Measurements from ENCODE around the gene SPTBN4. TPM values are rescaled to one million over a fixed set of nuclear protein-coding genes. Genes with fewer than 3 reads are reported as not detected.
"Not testable (repeated sequence)": the region's sequence is repeated elsewhere in the genome, so short reads cannot be mapped to it uniquely, and the experiment has no call there.

The SPTBN4 gene
- total RNA-seq = 0.22 TPM in 1 of 2 replicates, not detected in the other

DNA sequence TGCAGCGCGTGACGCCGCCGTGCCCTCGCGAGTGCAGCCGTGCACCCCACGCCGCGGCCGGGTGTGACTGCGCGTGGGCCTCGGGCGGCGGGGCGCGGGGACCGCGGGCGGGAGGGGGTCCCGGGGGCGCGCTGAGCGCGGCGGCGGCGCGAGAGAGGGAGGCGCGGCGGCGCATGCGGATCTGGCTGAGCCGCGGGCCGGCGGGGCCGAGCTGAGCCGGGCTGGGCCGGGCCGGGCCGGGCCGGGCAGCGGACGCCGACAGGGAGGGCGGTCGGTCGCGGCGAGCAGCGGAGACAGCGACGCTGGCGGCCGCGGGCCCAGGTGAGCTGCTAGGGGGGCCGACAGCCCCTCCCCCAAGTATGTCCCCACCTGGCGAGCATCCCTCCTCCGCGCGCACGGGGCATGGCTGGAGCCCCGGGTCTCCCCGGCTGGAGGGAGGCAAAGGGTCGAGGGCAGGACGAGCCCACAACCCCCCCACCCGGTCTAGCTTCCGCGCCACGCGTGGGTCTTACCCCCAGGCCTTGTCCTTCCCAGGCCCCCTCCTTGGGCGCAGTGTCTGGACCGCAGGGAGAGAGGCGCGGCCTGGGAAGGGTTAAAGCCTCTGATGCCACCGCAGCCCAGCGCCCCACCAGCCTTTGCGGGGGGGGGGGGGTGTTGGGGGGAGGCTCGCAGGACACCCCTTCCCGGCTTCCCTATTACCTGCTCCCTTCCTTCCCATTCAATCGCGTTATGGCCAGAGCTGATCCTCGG lies at the start of gene SPTBN4:
SPTBN4 (plus strand) TSS at position 17 of the 750 bp plus-strand sequence. CDS start 5,621 bp downstream, outside the sequence.
- DNase-seq (ENCODE audit: low read depth in 2 of 2) = no peak

DNA sequence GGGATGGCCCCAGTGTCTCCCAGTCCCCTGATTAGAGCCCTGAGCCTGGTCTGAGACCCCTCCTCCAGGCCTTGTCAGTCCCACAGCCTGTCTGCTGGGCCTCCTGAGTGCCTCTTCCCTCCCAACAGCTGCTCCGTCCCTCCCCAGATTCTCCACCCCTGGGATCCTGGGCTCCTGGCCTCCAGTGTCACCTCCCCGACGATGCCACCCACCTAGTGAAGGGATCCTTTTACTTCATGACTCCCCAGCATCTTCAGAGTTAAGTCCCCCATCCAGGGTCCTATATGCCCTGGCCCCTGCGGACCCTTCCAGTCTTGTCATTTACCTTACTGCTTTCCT lies 49.2 kb upstream of the SPTBN4 start:
- no peak for DNase-seq (ENCODE audit: low read depth in 2 of 2)

DNA sequence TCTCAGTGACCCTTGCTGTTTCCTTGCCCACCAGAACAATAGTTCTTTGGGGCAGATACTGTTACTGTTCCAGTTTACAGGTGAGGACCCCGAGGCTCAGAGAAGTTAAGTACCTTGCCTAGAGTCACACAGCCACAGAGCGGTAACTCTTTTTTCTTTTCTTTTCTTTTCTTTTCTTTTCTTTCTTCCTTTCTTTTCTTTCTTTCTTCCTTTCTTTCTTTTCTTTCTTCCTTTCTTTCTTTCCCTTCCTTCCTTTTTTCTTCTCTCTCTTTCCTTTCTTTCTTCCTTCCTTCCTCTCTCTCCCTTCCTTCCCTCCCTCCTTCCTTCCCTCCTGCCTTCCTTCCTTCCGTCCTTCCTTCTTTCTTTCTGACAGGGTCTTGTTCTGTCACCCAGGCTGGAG lies 48.8 kb upstream of the SPTBN4 start:
- no peak for DNase-seq (ENCODE audit: low read depth in 2 of 2)

DNA sequence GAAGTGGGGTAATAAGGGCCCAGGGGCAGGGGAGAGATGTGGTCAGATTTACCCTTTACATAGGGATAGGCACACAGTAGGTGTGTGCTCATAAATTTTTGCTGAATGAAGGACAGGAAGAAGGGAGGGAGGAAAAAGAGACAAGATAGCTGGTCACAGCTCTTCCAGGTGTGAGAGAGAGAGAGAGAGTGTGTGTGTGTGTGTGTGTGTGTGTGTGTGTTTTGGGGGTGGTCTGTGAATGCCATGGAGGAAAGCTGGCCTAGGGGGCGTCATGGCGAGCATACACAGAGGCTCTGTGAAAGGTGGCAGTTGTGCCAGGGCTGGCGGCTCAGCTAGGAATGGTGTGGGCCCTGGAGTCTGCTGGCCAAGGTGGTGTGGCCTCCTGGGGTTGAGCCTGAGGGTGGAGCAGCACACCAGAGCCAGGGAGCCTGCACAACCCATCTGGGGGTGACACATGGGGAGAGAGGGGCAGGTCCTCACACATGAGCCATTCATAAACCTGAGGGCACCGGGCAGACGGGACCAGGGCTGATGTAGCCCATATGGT lies 47.7 kb upstream of the SPTBN4 start:
- DNase-seq (ENCODE audit: low read depth in 2 of 2) = no peak

DNA sequence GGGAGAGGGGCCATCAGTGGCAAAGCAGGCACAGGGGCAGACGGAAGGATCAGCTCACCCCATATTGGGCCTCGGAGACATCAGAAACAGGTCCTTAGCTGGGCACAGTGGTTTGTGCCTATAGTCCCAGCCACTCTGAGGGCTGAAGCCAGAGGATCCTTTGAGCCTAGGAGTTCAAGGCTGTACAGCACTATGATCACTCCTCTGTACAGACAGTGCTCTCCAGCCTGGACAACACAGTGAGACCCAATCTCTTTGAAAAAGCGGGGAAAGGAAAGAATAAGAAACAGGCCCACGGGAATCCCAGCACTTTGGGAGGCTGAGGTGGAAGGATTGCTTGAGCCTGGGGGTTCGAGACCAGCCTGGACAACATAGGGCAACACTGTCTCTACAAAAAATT lies 47.0 kb upstream of the SPTBN4 start:
- DNase-seq (ENCODE audit: low read depth in 2 of 2) = no peak

DNA sequence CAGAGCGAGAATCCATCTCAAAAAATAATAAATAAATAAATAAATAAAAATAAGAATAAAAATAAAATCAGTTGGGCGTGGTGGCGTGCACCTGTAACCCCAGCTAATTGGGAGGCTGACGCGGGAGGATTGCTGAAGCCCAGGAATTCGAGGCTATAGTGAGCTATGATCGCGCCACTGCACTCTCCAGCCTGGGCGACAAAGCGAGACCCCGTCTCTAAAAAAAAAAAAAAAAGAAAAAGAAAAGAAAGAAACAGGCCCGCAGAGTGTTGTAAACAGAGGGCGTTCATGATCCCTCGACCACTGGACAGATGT lies 46.4 kb upstream of the SPTBN4 start:
- DNase-seq (ENCODE audit: low read depth in 2 of 2) = no peak

DNA sequence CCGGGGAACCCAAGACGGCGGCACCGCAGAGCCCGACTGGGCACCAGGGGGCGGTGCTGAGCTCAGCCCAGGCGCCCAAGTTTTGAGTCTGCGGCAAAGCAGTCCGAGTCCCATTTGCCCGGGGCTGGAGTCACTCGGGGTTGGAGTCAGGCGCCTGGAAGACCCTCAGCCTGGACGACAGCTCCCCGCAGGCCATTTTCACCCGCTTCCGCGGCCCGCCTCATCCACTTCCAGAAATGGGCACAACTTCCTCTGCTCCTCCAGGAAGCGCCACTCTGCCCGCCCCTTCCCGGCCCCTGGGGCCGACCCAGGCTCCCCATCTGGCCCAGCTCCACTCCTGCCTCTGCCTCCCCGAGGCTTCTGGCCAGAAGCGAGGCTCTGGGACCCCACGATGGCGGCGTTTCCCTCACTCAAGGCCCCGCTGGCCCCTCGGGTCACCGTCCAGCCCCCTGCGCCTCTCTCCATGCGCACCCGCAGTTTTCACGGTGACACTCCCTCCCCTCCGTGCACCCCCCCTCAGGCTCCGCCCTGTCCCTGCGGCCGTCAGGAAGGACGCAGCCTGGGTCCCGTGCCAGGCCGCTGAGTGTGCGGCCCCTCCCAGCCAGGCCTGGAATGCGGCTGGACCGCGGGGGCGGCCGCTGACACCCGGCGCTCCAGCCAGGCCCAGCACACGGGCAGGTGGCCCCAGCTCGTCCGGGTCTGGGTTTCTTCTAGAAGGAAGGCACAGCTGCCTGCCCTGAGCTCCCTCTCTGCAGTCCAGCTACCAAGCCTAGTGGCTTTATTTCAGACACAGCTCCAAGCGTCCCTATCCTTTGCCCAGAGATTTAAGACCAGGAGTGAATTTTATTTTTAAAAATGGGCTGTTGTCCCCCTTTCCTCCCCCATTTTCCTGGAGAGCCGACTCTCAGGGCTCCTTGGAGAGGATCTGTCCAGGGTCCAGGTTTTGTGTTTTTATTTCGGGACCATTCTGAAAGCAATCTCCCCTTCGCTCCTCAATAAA lies 45.7 kb upstream of the SPTBN4 start:
- DNase-seq (ENCODE audit: low read depth in 2 of 2) = peak; percentile 90 to 97

DNA sequence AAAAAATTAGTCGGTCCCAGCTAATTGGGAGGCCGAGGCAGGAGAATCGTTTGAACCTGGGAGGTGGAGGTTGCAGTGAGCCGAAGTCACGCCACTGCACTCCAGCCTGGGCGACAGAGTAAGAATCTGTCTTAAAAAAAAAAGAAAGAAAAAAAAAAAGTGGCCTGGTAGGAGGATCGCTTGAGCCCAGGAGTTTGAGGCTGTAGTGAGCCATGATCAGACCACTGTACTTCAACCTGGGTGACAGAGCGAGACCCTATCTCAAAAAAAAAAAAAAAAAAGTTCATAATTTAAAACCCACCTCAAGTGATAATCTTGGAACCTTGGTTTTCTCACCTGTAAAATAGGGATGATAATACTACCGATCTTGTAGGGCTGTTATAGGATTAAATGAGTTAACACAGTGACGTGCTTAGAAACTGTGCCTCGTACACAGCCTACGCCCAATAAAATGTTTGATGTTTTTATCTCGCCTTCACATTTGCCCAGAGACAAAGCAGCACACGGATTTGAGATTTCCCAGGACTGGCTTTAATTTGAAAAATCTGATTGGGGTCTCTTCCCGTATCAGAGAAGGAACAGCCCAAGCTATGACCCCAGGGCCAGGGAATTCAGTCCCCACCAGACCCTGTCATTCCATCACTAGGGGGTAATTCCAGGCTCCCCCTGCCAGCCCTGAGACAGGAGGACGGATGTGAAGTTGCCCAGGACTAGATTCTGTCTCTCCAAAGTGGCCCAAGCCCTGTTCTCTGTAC lies 44.6 kb upstream of the SPTBN4 start:
- no peak for DNase-seq (ENCODE audit: low read depth in 2 of 2)

DNA sequence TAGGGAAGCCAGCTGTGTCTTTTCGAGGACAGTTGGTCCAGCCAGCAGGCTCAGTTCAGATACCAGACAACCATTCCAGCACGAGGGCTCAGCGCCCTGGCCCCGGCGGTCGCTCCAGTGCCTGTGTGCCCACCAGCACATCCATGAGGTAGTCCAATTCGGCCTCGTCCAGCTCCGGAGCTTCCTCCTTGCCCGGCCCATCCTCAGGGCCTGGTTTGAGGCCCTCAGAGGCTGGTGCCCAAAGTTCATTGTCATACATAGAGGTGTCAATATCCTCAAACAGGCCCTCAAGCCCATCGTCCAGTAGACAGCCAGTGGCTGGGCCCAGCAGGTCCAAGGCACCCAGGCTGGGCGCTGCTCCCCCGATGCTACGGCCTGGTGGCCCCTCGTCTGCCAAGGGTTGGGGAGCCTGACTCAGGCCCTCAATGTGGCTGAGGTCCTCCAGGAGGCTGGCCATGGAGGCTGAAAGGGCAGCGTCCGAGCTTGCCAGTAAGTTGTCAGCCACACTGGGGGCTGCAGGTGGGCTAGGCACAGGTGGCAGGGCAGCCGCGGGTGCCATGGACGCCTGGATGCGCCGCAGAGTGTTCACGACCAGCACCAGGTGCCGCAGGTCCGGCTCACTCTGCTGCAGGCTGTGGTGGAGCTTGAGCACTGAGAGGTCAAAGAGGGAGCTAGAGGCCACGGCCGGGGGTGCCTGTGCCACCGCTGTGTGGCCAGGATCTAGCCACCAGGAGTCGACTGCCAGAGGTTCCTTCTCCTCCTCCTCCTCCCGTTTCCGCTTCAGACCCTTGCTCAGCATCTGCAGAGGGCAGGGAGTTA lies 43.8 kb upstream of the SPTBN4 start:
- no peak for DNase-seq (ENCODE audit: low read depth in 2 of 2)

DNA sequence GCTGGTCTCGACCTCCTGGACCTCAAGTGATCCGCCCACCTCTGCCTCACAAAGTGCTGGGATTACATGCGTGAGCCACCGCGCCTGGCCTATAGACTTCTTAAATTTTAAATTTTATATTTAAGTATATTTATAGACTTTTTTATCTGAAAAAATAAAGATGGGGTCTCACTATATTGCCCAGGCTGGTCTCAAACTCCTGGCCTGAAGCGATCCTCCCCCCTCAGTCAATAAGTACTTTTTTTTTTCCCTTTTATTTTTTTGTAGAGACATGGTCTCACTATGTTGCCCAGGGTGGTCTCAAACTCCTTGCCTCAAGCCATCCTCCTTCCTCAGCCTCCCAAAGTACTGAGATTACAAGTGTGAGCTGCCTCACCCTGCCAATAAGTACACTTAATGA lies 42.9 kb upstream of the SPTBN4 start:
- DNase-seq (ENCODE audit: low read depth in 2 of 2) = no peak

DNA sequence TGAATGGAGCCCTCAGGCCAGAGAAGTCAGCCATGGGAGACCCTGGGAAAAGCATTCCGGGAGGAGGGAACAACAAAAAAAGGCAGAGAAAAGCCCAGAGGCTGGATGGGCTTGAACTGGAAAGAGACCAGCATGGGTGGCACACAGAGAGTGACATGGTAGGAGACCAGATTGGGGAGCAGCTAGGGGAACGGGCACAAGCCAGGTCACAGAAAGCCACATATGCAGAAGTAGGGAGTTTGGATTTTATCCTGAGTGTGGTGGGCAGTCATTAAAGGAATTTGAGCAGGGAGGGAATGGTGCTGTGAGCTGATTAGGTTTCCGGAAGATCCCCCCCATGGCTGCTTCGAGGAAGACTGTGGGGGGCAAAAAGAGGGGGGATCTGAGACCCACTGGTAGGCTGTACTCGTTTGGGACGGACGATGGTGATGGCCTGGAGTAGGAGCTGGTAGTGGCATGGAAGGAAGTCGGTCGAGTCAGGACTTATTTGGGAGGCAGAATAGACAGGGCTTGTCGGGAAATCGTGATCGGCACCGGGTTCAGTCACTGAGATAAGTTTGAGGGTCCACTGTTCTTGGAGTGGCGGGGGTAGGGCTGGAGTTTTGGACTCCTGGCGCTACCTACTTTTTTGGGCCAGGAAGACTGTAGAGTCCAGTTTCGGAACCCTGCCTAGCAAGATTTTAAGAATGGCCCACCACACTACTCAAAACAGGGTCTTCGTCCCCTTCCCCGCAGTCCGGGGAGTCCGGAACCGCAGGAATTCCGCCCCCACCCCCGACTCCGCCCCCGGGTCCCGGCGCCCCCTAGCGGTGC lies 42.0 kb upstream of the SPTBN4 start:
- peak; percentile 31 to 44 for DNase-seq (ENCODE audit: low read depth in 2 of 2)

DNA sequence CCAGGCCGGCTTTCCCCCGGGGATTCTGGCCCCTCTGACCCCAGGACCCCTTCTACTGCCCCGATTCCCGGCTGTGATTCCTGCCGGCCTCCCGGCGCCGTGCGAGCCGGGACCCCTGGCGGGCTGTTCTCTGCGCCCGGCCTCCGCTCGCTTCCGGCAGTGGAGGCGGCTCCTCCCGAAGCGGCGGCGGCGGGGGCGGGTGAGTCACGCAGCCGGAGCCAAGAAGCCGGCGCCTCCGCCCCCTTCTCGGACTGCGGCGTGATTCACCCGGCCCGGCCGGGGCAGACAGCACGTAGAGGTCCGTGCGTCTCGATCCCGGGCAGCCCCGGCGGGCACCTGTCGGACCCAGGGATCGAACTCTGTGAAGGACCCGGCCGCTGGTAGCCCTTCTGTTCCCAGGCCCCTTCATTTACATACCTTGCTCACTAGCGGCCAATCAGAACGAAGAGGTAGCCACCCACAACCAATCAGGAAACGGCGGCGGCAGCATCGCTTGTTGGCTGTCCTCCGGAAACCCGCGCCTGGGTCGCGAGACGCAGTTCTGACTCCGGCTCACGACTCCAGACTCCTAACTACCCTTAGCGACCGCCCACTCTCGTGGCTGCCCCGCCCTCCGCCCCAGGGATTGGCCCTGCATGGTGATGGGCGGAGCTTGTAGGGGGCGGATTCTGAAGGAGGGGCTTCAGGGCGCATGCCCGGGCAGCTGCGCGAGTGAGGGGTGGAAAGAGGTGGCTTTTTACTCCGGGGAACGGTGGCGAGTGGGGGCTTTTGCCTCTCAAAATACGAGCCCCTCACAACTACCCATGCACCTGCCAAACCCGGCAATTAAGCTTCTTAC lies 41.1 kb upstream of the SPTBN4 start, which contains the start of gene SERTAD1:
SERTAD1 (minus strand) TSS at position 543 of the 838 bp plus-strand sequence. CDS start 2,446 bp downstream, outside the sequence.
- DNase-seq (ENCODE audit: low read depth in 2 of 2) = peak; percentile 100

DNA sequence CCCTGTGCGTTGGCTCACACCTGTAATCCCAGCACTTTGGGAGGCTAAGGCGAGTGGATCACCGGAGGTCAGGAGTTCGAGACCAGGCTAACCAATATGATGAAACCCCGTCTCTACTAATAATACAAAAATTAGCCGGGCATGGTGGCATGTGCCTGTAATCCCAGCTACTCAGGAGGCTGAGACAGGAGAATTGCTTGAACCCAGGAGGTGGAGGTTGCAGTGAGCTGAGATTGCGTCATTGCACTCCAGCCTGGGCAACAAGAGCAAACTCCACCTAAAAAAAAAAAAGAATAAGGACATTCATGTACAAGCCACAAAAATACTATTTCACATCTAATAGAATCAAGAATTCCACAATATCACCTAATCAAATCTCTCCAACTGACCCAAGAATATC lies 38.6 kb upstream of the SPTBN4 start:
- not testable (repeated sequence) for DNase-seq (ENCODE audit: low read depth in 2 of 2)

DNA sequence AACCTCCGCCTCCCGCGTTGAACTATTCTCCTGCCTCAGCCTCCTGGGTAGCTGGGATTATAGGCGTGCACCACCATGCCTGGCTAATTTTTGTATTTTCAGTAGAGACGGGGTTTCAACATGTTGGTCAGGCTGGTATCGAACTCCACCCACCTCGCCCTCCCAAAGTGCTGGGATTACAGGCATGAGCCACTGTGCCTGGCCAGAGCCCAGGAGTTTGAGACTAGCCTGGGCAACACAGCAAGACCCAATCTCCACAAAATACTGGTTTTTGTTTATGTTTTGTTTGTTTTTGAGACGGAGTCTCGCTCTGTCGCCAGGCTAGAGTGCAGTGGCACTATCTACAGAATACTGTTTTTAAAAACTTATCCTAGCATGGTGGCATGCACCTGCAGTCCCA lies 36.6 kb upstream of the SPTBN4 start:
- not testable (repeated sequence) for DNase-seq (ENCODE audit: low read depth in 2 of 2)

DNA sequence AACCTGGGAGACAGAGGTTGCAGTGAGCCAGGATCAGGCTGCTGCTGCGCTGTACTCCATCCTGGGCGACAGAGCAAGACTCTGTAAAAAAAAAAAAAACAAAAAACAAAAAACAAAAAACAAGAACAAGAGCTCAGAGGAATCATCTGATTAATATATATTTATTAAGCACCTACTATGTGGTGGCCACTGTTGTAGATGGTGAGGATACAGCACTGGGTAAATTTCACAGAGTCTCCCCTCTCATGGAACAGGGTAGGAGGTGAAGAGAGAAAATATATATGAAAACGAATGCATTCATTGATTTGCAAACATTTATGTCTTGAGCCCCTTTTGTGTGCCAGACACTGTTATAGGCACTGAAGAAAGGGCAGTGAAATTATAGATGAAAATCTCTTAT lies 35.1 kb upstream of the SPTBN4 start:
- DNase-seq (ENCODE audit: low read depth in 2 of 2) = no peak

DNA sequence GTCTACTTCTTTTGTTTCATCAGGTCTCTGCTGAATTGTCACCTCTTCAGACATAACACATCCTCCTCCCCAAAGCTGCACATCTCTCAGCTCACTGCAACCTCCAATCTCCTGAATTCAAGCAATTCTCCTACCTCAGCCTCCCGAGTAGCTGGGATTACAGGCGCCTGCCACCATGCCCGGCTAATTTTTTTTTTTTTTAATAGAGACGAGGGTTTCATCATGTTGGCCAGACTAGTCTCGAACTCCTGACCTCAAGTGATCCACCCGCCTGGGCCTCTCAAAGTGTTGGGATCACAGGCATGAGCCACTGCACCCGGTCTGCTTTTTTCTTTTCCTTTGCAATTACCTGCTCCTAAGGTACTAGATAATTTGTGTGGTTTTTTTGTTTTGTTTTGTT lies 34.0 kb upstream of the SPTBN4 start:
- not testable (repeated sequence) for DNase-seq (ENCODE audit: low read depth in 2 of 2)

DNA sequence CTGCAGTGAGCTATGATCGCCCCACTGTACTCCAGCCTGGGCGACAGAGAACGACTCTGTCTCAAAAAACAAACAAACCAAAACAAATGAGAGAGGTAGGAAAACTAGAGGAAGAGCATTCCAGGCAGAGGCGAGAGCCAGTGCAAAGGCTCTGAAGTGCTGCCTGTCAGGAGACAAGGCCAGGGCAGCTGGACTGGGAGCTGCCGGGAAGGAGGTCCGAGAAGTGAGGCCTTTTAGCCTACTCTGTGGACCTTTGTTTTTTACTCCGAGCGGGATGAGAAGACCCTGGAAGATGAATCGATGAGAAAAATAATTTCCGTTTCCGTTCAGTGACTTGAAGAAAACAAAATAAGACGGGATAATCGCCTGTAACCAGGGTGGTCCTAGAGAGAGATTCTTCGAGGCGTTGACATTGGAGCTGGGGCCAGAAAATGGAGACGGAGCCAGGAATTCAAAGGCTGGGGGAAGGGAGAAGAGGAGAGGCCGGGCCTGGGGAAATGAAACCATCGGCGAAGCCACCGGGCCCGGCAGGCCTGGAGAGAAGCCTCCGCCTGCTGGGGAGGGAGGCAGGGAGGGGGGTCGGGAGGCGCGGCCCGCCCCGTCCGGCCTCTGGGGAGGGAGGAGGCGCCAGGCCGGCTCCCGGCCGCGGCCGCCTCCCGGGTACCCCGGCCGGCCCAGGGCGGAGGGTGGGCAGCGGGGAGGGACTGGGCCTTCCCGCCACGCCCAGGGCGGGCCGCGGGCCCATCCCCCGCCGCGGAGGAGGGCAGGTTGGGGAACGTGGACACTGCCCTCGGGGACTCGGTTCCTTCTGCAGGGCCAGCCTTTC lies 33.2 kb upstream of the SPTBN4 start:
- peak; percentile 91 to 92 for DNase-seq (ENCODE audit: low read depth in 2 of 2)

DNA sequence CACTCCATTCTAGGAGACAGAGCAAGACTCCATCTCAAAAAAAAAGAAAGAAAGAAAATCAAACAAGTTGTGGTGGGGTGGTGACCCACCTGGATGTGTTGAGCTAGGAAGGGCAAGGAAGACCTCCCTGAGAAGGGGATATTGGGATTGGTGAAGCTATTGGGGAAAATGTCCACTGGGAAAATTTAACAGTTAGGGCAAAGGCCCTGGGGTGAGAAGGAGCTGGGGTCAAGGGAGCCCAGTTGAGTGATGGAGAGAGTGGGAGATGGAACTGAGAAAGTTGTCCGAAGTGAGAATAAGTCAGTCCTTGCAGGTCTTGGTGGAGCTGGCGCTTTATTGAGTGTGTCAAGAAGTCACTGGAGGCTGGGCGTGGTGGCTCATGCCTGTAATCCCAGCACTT lies 28.5 kb upstream of the SPTBN4 start:
- DNase-seq (ENCODE audit: low read depth in 2 of 2) = no peak

Data from lung microvascular endothelial cell (primary cell).